ENCODE results near the gene ITFG2.
"Not testable (repeated sequence)": the region's sequence is repeated elsewhere in the genome, so short reads cannot be mapped to it uniquely, and the experiment has no call there.

ITFG2 gene

DNA sequence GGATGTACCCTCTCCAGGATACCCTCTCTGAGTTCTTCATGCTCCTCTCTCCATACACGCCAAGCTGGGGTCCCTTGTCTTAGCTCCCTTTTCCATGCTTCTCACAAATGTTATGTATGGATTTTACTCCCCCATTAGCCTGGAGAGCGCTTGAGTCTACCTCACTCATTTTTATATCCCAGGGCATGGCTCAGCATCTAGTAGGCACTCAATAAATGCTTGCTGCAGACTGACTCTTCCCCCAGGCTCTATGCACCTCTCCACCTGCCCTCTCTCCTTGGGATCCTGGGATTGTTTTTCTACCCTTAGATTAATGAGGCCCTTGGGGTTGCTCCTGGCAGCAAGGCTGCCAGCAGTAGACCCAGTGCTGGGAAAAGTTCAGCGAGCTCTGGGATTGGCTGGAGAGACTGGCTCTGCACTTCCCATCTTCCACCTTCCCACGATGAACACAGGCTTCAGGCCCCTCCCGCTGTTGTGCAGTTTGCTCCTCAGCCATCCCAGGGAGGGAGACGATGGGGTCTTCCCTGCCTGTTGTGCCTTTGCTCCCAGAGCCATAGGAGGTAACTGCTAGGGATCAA is 20.2 kb downstream of the ITFG2 start:
- no peak for DNase-seq

DNA sequence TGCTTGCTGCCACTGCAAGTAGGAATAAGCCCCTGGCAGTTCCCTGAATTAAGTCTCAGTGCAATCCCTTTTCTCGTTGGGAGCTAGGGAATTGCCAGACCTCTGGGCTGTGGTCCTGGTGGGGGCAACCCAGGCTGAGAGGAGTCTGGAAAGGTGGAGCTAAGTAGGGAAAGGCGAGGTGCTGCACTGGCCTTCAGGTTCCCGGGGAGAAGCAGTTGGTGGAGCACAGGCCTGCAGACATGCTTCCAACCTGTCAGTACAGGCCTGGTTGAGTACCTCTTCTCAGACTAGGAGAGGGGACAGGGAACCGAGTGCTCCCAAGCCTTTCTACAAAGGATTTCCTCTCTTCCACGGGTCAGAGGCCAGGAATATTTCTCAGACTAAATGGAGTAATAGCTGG is 20.9 kb downstream of the ITFG2 start:
- DNase-seq, result peak; percentile 39 to 42

DNA sequence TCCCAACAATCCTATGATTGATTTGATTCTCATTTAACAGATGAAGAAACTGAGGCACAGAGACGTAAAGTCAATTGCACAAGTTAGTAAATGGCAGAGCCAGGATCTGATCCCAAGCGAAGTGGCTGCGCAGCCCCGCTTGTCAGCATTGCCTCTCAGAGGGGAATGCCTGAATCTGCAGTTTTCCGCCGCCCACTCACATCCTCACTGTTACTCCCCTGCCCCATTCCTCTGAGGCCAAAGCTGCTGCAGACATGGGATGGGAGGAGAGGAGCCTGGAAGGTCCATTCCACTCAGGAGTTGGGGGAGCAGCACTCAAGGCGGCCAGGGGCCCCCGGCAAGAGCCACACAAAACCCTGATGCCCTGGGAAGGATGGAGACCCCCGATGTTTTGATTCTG is 21.3 kb downstream of the ITFG2 start:
- no peak for DNase-seq

DNA sequence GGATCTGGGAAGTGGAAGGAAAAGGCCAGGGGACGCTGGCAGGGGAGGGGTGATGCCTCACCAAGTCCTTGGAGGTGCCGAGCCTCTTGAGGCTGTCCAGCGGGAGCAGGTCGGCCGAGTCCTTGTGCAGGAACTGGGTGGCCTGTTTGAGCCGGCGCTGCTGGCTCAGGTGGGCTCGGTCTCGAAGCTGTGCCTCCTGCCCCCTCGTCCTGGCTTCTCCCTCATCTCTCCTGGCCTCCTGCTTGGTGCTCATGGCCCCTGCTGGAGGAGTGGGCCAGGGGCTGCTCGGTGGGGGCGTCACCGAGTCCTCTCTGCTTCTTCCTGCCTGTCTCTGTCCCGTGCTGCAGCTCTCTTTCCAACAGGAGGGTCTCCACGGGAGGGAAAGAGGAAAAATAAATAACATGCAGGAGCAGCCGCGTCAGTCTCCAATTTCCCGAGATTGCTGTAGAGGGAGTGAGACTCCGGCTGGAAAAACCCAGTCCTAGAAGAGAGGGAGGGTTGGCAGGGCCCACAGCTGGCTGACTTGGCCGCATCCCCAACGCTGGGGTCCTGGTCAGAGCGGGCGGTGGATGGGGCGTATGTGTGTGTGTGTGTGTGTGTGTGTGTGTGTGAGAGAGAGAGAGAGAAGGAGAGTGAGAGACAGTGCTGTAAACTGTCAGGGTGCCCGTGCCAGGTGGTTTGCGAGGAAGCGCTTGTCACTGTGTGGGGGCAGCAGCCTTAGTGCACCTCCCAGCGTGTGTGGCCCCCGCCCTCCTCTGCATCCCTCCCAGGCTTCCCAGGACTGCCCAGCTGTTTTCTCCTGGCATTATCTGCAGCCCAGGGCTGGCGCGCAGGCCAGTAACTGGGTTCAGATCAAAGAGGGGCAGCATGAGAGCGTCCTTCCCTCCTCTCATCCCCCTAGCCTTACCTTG is 22.4 kb downstream of the ITFG2 start, which contains the start of gene NRIP2:
TSS of gene NRIP2 (minus strand) at position 455 of the 911 bp plus-strand sequence. CDS start at position 403, 52 bp downstream.
- no peak for DNase-seq

DNA sequence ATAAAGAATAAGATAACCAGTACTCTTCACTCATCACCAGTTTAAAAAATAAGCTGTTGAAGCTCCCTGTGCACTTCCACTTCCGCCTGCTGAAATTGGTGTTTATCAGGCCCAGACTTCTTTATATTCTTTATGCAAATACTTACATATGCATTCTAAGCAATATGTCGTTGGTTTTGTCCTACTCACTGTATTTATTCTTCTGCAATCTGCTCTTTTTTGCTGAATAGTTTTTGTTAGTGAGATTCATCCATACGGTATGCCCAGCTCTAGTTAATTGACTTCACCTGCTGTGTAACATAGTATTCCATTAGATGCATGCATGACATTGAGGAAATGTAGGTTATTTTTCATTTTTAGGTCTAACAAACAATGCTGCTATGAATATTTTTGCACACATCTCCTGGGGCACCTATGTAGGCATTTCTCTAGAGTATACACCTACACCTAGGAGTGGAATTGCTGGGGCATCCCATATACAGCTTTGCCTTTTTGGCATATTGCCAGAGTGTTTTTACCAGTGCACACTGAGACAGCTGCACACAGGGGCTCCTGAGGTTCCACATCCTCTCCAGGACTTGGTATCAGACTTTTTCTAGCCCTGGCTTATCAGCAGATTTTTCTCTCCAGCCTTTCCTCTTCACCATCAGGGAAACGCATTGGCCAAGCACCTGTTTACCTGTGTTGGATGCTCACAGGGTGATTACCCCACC is 23.4 kb downstream of the ITFG2 start:
- DNase-seq, result no peak

DNA sequence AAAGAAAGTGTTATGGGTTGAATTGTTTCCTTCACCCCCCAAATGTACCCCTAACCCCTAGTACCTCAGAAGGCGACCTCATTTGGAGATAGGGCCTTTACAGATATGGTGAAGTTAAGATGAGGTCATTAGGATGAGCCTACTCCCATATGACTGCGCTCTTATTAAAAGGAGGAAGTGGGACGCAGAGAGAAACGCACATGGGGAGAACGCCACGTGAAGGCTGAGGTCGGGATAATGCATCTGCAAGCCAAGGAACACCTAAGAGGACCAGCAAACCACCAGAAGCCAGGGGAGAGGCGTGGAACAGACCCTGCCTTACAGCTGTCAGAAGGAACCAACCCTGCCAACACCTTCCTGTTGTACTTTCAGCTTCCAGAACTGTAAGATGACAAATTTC is 24.1 kb downstream of the ITFG2 start:
- DNase-seq, result no peak

DNA sequence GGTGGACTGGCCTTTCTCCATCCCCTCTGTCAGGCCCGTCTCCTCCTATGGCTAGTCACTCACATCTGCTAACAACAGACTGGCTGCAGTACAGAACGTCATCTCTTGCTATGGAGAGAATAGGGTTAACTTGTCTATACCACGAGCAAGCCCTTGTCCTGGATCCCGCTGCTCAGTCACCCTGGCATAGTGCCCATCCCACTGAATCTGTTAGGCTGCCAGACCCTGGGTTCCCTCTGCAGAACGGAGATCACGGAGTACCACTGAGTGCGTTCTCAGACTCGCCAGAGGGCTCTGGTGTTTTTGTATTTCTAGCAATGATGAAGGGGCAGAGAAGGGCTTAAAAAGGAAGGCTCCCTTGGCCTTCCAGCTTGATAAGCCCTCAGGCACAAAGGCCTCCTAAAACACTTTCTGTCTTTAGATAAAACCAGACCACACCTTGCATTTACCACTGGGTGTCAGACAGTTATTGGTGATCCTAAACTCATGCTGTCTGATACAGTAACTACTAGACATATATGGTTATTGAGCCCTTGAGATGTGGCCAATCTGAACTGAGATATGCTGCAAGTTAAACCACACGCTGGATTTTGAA is 28.7 kb downstream of the ITFG2 start:
- no peak for DNase-seq

DNA sequence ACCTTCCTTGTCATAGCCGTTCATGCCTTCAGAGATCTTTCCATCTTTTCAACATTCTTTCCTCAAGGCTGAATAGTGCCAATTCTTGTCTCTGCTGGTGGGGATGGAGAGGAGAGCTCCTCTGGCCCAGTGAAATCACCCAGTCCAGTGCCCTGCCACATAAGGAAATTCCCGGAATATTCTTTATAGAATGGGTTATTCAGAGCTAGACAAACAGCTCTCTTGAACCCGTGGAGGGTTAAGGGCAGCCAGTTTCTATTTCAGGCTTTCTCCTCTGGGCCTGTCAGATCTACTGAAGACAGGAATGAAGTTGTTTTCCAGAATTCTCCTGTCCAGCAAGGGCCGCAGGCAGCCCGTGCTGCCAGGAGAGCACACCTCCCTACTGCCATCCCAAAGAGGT is 30.5 kb downstream of the ITFG2 start:
- DNase-seq, result no peak

DNA sequence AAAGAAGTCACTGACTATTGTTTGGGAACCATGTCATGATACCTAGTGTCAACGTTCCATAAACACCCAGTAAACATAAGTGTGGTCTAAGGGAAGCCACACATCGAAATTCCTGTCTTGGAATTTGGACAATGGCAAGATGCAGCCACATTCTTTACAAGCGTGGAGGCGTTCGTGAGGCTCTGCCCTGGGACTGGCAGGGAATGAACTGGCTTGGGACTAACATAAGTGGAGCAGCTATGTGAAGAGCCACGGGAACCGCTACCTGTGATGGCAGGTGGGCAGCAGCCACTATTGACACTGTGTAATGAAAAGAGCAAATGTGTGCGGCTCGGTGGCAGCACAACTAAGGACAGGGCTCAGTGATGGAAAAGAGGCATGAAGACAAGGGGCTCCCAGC is 32.3 kb downstream of the ITFG2 start:
- DNase-seq, result no peak

DNA sequence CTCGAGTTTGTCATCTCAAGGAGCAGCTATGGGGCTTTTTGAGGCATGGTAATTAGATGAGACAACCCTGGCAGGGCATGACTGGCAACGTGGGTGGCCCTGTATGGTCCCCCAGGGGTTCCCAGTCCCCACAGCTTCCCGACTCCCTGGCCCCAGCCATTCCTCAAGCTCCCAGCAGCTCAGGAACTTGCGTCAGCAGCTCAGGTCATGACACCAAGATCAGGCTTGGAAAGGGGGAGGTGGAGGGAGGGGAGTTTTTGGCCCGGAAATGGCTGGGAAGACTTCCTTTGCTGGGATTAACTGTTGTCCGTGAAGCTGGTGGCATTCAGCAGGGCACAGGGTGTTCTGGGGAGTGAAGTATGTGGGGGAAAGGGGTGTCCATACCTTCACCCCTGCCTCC is 32.8 kb downstream of the ITFG2 start:
- no peak for DNase-seq

DNA sequence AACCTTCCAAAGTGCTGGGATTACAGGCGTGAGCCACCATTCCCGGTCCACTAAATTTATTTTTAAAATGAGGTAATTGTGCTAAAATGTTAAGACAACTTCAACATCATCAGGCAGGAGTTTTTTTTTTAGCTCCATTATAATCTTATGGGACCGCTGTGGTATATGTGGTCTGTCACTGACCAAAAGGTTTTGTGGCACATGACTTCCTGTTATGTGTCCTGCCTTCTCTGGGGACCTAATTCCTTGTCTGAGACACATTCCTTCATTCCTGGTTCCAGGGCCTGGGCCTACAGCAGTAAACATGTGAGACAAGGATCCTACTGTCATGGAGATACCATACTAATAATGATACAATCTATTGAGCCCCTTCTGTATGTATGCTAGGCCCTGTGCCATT is 39.5 kb downstream of the ITFG2 start:
- no peak for DNase-seq

DNA sequence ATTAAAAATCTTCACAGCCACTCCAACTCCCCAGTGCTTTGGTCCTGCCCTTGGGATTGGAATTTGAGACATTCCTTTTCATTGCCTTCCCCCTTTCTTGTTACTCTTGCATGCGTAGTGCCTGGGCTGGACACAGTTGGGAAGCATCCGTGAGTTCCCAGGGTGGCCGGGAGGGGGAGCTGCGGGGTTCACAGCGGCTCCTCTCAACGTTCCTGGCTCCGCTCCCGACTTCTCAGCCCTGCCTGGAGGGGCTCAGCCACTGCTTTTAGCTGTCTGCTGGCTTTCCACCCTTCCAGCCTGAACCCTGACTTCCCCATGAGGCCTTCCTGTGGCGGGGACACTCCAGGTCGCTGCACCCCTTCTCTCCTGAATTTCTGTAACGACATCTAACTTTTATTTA is 41.2 kb downstream of the ITFG2 start:
- DNase-seq, result no peak

DNA sequence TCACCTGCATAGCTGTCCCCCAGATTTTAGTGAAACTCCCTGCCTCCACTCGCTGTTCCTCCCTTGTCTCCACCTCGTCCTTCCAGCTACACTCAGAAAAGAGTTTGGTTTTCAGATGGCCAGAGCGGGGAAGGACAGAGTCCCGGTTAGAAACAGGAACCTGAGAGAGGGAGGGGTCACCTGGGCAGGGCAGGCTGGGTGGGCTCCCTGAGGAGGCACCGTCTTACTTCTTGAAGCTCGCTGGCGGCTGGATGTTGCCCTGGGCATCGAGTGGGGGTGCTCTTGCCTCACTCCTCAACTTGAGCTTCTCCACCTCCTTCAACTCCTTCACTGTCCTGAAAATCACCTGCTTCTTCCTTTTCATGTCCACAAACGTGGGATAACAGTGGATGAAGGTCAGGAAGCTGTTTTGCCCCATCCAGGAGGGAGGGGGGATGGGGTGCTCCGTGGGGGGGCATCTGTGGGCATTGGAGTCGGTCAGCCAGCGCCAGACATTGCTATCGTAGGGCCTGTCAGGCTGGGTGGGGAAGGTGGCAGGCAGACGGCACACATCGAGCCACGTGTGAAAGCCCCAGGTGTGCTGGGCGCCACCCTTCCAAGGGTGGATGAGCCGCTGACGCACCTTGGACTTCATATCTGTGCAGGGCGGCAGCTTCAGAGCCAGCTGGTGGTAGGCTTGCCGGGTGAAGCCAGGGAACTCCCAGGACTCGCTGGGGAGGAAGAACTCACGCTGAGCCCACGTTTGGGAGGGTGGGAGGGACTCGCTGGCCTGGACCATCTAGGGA is 42.4 kb downstream of the ITFG2 start:
- no peak for DNase-seq

DNA sequence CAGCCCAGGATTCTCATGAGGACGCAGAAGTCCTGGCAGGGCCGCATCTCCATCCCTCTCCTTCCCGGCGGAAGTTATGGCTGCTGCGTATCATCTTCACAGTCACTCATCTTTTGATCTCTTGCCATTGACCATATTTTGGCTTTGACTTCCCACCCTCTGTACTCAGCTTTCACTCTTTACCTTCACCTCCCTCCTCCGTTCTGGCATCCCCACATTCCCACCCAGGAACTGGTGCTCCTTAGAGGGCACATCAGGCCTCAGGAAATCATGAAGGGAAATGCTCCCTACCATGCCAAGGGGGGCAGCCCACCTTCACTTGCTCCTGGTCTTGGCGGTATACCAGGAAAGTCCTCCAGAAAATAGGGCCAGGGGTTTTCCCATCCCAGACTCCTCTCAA is 43.1 kb downstream of the ITFG2 start:
- DNase-seq, result no peak

DNA sequence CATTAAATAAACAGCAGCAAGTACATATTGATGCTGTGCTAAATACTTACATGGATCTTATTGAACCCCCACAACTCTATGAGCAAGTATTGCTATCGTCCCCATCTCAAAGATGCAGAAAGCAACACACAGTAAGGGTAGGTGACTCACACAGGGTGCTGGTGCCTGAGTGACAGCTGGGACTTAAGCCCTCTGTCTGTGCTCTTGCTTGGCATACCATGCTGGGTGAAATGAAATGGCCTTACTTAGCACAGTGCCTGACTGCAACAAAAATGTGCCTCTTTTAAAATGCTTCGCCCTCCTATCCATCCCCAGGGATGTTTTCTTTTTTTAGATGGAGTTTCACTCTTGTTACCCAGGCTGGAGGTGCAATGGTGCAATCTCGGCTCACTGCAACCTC is 43.6 kb downstream of the ITFG2 start:
- no peak for DNase-seq

DNA sequence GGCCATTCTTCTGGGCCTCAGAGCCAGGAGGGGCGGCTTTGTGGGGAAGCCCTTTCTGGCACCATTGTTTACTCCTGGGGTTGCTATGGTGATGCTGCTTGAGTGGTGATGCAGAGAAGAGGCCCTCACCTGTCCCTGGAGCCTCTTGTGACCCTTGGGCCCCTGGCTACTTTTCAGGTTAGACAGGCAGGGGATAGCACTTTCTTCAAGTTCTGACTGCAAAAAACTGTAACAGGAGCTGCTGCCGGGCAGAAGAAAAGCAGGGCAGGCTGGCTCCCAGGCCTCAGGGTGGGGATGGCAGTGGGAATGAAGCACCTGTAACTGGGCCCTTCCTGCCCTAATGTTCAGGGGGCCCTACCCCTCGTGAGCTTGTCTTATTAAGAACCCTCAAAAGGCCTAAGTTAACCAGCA is 44.6 kb downstream of the ITFG2 start, which contains the start of gene TEX52:
TSS of gene TEX52 (minus strand) at position 19 of the 411 bp plus-strand sequence. CDS start at position 6, 13 bp downstream.
- DNase-seq, result no peak

DNA sequence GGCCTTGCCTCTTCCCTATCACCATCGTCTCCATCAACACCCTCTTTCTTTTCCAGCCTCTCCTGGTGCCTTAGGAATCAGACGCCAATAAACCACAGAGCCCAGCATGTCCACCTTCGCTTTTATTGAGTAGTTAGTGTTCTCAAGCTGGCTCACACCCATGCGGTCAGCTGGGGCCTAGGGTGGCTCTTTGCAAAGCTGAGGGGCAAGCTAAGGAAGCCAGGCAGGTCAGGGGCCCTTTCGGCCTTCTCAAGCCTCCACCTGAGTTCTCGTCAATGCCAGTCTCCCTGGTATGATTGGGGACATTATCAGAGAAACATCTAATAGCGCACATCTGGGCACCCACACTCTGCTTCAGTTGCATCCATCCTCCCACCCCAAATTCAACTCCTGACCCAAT is 45.1 kb downstream of the ITFG2 start:
- no peak for DNase-seq

DNA sequence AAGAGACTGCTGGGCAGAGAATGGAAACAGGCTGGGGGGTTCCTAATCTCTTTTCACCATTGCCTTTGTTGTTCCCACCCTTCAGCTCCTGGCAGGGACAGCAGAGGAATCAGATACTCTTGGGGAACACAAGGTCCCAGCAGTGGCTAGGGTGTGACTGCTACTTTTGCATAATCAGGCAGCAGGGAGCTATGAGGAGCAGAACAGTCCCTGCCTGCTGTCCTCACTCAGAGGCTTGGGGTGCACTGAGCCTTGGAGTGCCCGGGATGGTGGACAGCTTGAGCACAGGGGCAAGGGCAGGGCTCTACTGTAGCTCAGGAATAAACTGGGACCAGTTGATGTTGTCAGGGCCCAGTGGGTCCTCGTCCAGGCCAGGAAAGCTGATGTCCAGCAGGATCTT is 45.9 kb downstream of the ITFG2 start:
- no peak for DNase-seq

DNA sequence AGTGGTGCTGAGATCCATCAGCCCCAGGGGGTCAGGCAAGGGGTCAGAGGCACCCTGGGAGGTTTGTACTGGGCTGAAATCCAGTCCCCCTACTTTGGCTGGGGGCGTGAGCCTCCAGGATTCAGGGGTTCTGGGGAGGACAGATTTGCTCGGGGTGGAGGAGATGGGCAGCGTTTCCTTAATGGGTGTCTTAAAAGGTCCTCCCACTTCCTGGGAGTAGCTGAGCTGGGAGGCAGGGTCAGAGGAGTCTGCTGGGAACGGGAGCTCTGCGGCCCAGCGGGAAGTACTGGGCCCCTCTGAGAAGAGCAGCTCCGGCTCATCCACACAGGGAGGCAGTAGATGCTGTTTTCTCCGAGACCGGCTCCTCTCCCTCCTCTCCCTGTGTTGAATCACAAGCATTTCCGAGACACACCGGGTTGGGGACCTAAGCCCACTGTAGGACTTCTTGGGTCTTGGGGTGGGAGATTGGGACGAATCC is 46.5 kb downstream of the ITFG2 start:
- DNase-seq, result no peak

DNA sequence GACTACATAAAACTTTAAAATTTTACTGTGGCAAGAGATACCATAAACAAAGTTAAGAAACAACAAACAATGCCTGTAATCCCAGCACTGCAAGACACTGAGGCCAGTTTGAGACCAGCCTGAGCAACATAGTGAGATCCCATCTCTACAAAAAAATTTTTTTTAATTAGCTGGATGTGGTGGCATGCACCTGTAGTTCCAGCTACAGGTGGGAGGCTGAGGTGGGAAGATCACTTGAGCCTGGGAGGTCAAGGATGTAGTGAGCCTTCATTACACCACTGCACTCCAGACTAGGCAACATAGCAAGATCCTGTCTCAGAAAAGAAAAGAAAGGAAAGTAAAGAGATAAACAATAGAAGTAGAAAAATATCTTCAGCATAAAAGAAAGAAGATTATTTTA is 47.7 kb downstream of the ITFG2 start:
- DNase-seq, result no peak

DNA sequence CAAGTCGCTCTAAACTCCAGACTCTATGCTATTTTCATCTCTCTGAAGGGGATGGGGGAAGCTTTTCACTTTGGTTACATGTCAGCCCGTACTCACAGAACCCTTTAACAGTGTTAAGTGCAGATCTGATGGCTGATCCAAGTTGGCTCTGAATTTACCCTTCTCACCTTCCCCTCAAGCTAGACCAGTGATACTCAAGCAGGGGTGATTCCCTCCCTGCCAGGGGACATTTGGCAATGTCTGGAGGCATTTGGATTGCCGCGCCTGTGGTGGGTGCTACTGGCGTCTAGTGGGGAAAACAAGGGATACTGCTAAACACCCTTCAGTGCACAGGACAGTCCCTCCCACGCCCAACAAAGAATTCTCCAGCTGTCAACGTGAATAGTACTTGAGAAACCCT is 50.4 kb downstream of the ITFG2 start:
- no peak for DNase-seq

DNA sequence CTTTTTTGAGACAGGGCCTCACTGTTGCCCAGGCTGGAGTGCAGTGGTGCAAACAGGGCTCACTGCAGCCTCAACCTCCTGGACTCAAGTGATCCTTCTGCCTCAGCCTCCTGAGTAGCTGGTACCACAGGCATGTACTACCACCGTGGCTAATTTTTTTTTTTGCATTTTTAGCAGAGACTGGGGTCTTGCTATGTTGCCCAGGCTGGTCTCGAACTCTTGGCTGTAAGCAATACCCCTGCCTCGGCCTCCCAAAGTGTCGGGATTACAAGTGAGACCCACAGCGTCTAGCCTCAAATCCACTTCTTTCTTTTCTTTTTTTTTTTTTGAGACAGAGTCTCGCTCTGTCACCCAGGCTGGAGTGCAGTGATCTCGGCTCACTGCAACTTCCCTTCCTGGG is 50.9 kb downstream of the ITFG2 start:
- not testable (repeated sequence) for DNase-seq
